C1 segment of cervical spinal cord (tissue), 14 donors: Measurements from ENCODE around the gene LIX1.
"Not testable (repeated sequence)": the region's sequence is repeated elsewhere in the genome, so short reads cannot be mapped to it uniquely, and the experiment has no call there.

Source experiments
- DNase-seq, 14 donors: peaks; one replicate each; lab custom pipeline; 2025; lab: John Stamatoyannopoulos, UW

The LIX1 gene

GRCh38 chr5:97142521-97143254 is at the start of gene LIX1:
Gene LIX1, minus strand, starts transcription at chr5:97142611. Its CDS starts 35 bp downstream, at chr5:97142576.
- DNase-seq = peak in 13 of 14 donors; percentile 6 to 77 (median 43)

- no peak for DNase-seq
These were observed 49.5 kb upstream of the LIX1 start for GRCh38 chr5:97191893-97192292.

GRCh38 chr5:97189523-97189922 is 47.1 kb upstream of the LIX1 start:
- not testable (repeated sequence) for DNase-seq

GRCh38 chr5:97183930-97184213 is 41.5 kb upstream of the LIX1 start:
- DNase-seq = no peak

- DNase-seq = peak; percentile 49 to 97 (median 88)
These were observed 40.9 kb upstream of the LIX1 start, which contains the start of gene RIOK2 for GRCh38 chr5:97183100-97183929. Gene RIOK2, minus strand, starts transcription at chr5:97183247. Its CDS starts 56 bp downstream, at chr5:97183191.

GRCh38 chr5:97182571-97183099 is 40.2 kb upstream of the LIX1 start:
- no peak for DNase-seq

GRCh38 chr5:97181856-97182545 is 39.6 kb upstream of the LIX1 start:
- no peak for DNase-seq

- not testable (repeated sequence) for DNase-seq
These were observed 37.0 kb upstream of the LIX1 start for GRCh38 chr5:97179457-97179856.

GRCh38 chr5:97172227-97172626 is 29.8 kb upstream of the LIX1 start:
- DNase-seq = no peak

- no peak for DNase-seq
These were observed 29.3 kb upstream of the LIX1 start for GRCh38 chr5:97171703-97172102.

- DNase-seq = no peak
These were observed 25.0 kb upstream of the LIX1 start for GRCh38 chr5:97167435-97167834.

- DNase-seq = no peak
These were observed 23.3 kb upstream of the LIX1 start for GRCh38 chr5:97165726-97166125.

- DNase-seq = no peak
These were observed 22.4 kb upstream of the LIX1 start for GRCh38 chr5:97164846-97165245.

GRCh38 chr5:97163790-97164285 is 21.4 kb upstream of the LIX1 start:
- DNase-seq = no peak

GRCh38 chr5:97163360-97163764 is 21.0 kb upstream of the LIX1 start:
- no peak for DNase-seq

- DNase-seq = peak in 9 of 14 donors; percentile 1 to 69 (median 16)
These were observed 19.6 kb upstream of the LIX1 start for GRCh38 chr5:97162045-97162444.

- DNase-seq = no peak
These were observed 15.3 kb upstream of the LIX1 start for GRCh38 chr5:97157689-97158088.

GRCh38 chr5:97151370-97151769 is 9.0 kb upstream of the LIX1 start:
- DNase-seq = no peak

GRCh38 chr5:97150401-97150800 is 8.0 kb upstream of the LIX1 start:
- DNase-seq = no peak

- no peak for DNase-seq
These were observed 7.3 kb upstream of the LIX1 start for GRCh38 chr5:97149709-97150108.

- DNase-seq = no peak
These were observed 5.9 kb upstream of the LIX1 start for GRCh38 chr5:97148288-97148687.

- no peak for DNase-seq
These were observed 1.3 kb upstream of the LIX1 start for GRCh38 chr5:97143704-97144103.
